Astrocyte (in vitro differentiated cells and primary cell): Measurements from ENCODE around the gene KLHL30.

Experiments
- EZH2 ChIP-seq: IDR thresholded peaks from 2 replicates; pipeline ENCODE4 v1.6.1; 2012; ENCODE audit warnings: mild to moderate bottlenecking, low read length, inconsistent platforms; ENCODE audit not compliant: insufficient read depth
- TF ChIP-seq, protein P1 (sequence below): IDR thresholded peaks from 2 replicates; pipeline ENCODE4 v1.5.1; 2011; ENCODE audit warnings: low read depth, mild to moderate bottlenecking, inconsistent platforms, low read length, moderate library complexity; ENCODE audit not compliant: insufficient read depth

DNA sequence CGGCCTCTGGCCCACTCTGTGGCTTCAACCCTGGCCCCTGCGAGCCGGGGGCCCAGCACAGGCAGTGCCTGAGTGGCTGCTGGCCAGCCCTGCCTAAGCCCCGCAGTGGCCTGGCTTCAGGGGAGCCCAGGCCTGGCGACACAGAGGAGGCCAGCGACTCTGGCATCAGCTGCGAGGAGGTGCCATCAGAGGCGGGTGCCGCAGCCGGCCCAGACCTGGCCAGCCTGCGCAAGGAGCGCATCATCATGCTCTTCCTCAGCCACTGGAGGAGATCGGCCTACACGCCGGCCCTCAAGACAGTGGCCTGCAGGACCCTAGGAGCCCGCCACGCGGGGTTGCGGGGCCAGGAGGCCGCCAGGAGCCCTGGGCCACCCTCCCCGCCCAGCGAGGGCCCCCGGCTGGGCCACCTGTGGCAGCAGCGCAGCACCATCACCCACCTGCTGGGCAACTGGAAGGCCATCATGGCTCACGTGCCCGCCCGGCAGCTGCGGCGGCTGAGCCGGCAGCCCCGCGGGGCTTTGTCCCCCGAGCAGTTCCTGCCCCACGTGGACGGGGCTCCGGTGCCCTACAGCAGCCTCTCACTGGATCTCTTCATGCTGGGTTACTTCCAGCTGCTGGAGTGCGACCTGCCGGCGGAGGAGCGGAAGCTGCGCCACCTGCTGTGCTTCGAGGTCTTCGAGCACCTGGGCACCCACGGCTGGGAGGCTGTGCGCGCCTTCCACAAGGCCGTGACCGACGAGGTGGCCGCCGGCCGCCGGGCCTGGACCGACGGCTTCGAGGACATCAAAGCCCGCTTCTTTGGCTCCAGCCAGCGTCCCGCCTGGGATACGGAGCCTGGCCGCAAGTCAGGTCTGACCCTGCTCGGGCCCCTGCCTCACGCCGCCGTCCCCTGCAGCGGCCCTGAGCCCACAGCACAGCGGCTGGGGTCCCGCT is 7.5 kb upstream of the KLHL30 start:
- TF ChIP-seq, protein P1, sequence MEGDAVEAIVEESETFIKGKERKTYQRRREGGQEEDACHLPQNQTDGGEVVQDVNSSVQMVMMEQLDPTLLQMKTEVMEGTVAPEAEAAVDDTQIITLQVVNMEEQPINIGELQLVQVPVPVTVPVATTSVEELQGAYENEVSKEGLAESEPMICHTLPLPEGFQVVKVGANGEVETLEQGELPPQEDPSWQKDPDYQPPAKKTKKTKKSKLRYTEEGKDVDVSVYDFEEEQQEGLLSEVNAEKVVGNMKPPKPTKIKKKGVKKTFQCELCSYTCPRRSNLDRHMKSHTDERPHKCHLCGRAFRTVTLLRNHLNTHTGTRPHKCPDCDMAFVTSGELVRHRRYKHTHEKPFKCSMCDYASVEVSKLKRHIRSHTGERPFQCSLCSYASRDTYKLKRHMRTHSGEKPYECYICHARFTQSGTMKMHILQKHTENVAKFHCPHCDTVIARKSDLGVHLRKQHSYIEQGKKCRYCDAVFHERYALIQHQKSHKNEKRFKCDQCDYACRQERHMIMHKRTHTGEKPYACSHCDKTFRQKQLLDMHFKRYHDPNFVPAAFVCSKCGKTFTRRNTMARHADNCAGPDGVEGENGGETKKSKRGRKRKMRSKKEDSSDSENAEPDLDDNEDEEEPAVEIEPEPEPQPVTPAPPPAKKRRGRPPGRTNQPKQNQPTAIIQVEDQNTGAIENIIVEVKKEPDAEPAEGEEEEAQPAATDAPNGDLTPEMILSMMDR = no peak
- TF ChIP-seq EZH2 = no peak
